ENCODE data around the gene ITPR2.

The ITPR2 gene

GRCh38 chr12:26453246-26453645 is 379.7 kb downstream of the ITPR2 start:
- Histone ChIP-seq H3K9ac (ENCODE audit: low read length) (no peak overlapping the region), H3K79me2 (ENCODE audit: insufficient read depth, low read length) (no peaks in the 10 kb centered on the region), H3K36me3 (ENCODE audit: insufficient read depth, low read length) (peaks cover 12% of the 10 kb centered on the region; the same call in 1 of the 2 replicates), H3K4me1 (ENCODE audit: insufficient read depth, low read length, severe bottlenecking) (no peaks in the 10 kb centered on the region), H3F3A (ENCODE audit: insufficient read depth, low read length) (no peaks in the 10 kb centered on the region), H3K27ac (ENCODE audit: low read depth, low read length, poor library complexity, severe bottlenecking) (no peak overlapping the region), H3K4me2 (ENCODE audit: low read length) (no peak overlapping the region), H3K4me3 (ENCODE audit: low read depth, low read length, poor library complexity, severe bottlenecking) (no peak overlapping the region), H2AFZ (ENCODE audit: low read length) (no peak overlapping the region), H4K20me1 (ENCODE audit: insufficient read depth, low read length) (no peaks in the 10 kb centered on the region), H3K27me3 (ENCODE audit: insufficient read depth, low read length) (no peaks in the 10 kb centered on the region), H3K9me3 (ENCODE audit: low read length) (no peaks in the 10 kb centered on the region), H3K9me2 (ENCODE audit: low read depth, low read length) (no peaks in the 10 kb centered on the region)
- TF ChIP-seq CTCF (IDR thresholded peaks at IDR 0.05; ENCODE audit: low read length) (no peak), EZH2 (IDR thresholded peaks at IDR 0.05; ENCODE audit: borderline replicate concordance, low read length) (no peak)

- Histone ChIP-seq H3K4me3 (ENCODE audit: low read depth, low read length, poor library complexity, severe bottlenecking) (no peak overlapping the region), H3K27ac (ENCODE audit: low read depth, low read length, poor library complexity, severe bottlenecking) (no peak overlapping the region), H4K20me1 (ENCODE audit: insufficient read depth, low read length) (no peaks in the 10 kb centered on the region), H3F3A (ENCODE audit: insufficient read depth, low read length) (no peaks in the 10 kb centered on the region), H3K4me1 (ENCODE audit: insufficient read depth, low read length, severe bottlenecking) (no peaks in the 10 kb centered on the region), H3K9me2 (ENCODE audit: low read depth, low read length) (no peaks in the 10 kb centered on the region), H2AFZ (ENCODE audit: low read length) (no peak overlapping the region), H3K27me3 (ENCODE audit: insufficient read depth, low read length) (no peaks in the 10 kb centered on the region), H3K9ac (ENCODE audit: low read length) (no peak overlapping the region), H3K36me3 (ENCODE audit: insufficient read depth, low read length) (0 out of 2 replicates have a peak, but pooled peaks cover 5% of the 10 kb centered on the region), H3K9me3 (ENCODE audit: low read length) (no peaks in the 10 kb centered on the region), H3K79me2 (ENCODE audit: insufficient read depth, low read length) (no peaks in the 10 kb centered on the region), H3K4me2 (ENCODE audit: low read length) (no peak overlapping the region)
- TF ChIP-seq CTCF (IDR thresholded peaks at IDR 0.05; ENCODE audit: low read length) = no peak
- TF ChIP-seq EZH2 (IDR thresholded peaks at IDR 0.05; ENCODE audit: borderline replicate concordance, low read length) = no peak
These were observed 380.5 kb downstream of the ITPR2 start for GRCh38 chr12:26452511-26452910.

GRCh38 chr12:26451763-26452162 is 381.2 kb downstream of the ITPR2 start:
- Histone ChIP-seq H3K27me3 (ENCODE audit: insufficient read depth, low read length) (no peaks in the 10 kb centered on the region), H3K36me3 (ENCODE audit: insufficient read depth, low read length) (0 out of 2 replicates have a peak, but pooled peaks cover 3% of the 10 kb centered on the region), H3K9me3 (ENCODE audit: low read length) (no peaks in the 10 kb centered on the region), H3K79me2 (ENCODE audit: insufficient read depth, low read length) (no peaks in the 10 kb centered on the region), H3K4me2 (ENCODE audit: low read length) (no peak overlapping the region), H3K27ac (ENCODE audit: low read depth, low read length, poor library complexity, severe bottlenecking) (no peak overlapping the region), H3K9ac (ENCODE audit: low read length) (no peak overlapping the region), H2AFZ (ENCODE audit: low read length) (no peak overlapping the region), H3K4me1 (ENCODE audit: insufficient read depth, low read length, severe bottlenecking) (no peaks in the 10 kb centered on the region), H4K20me1 (ENCODE audit: insufficient read depth, low read length) (no peaks in the 10 kb centered on the region), H3F3A (ENCODE audit: insufficient read depth, low read length) (no peaks in the 10 kb centered on the region), H3K9me2 (ENCODE audit: low read depth, low read length) (no peaks in the 10 kb centered on the region), H3K4me3 (ENCODE audit: low read depth, low read length, poor library complexity, severe bottlenecking) (no peak overlapping the region)
- TF ChIP-seq CTCF (IDR thresholded peaks at IDR 0.05; ENCODE audit: low read length) = no peak
- no peak for TF ChIP-seq EZH2 (IDR thresholded peaks at IDR 0.05; ENCODE audit: borderline replicate concordance, low read length)

Measured in OCI-LY1 (cell line).